HEK293 (cell line): ENCODE data around the gene SGO1.

Experiments
- CTCF ChIA-PET: fragments of 350-600 bp; formaldehyde crosslinking; extraction: SDS; loops from one replicate; lab custom pipeline; 2021; ENCODE audit warnings: antibody characterized with exemption; lab: Yijun Ruan, JAX
- POLR2A ChIA-PET: fragments of 300-600 bp; formaldehyde crosslinking; extraction: SDS; loops from one replicate; lab custom pipeline; 2020; ENCODE audit warnings: antibody characterized with exemption, inconsistent platforms; lab: Yijun Ruan, JAX
- H3K27ac ChIP-seq: fragments of 200-500 bp; sonication (Bioruptor generic); 2 replicates; pipeline ENCODE4 v1.5.1; 2014; ENCODE audit warnings: low read depth, low read length, control low read depth, inconsistent platforms; ENCODE audit errors: extremely low read depth
- H3K36me3 ChIP-seq, 2 experiments: fragments of 200-500 bp in 1 of 2; sonication (Bioruptor generic) in 1 of 2; 1 replicate in 1 of 2; 2 replicates in 1 of 2; pipeline ENCODE4 v1.5.1; 2014 to 2017; ENCODE audit warnings: inconsistent platforms in 2 of 2, low read length in 2 of 2; ENCODE audit not compliant: control insufficient read depth in 2 of 2, insufficient read depth in 1 of 2
- H3K4me1 ChIP-seq: fragments of 200-500 bp; sonication (Bioruptor generic); 2 replicates; pipeline ENCODE4 v1.5.1; 2014; ENCODE audit warnings: mild to moderate bottlenecking, low read length, inconsistent platforms; ENCODE audit not compliant: control insufficient read depth, insufficient read depth
- H3K4me3 ChIP-seq: 2 replicates; pipeline ENCODE4 v1.5.1; 2011; ENCODE audit warnings: low read depth, mild to moderate bottlenecking, control low read depth, low read length, moderate library complexity
- H3K9me3 ChIP-seq: fragments of 200-500 bp; sonication (Bioruptor generic); 2 replicates; pipeline ENCODE4 v1.5.1; 2014; ENCODE audit warnings: low read depth, low read length, inconsistent platforms; ENCODE audit not compliant: control insufficient read depth, insufficient read depth
- SALL2 ChIP-seq: fragments of 450-650 bp; formaldehyde crosslinking; IDR thresholded peaks from 2 replicates; pipeline ENCODE4 v1.5.0; 2017; ENCODE audit warnings: missing biosample characterization, mild to moderate bottlenecking, missing genetic modification characterization, borderline replicate concordance
- ZBTB10 ChIP-seq: fragments of 450-650 bp; formaldehyde crosslinking; IDR thresholded peaks from 2 replicates; pipeline ENCODE4 v1.5.1; 2016; ENCODE audit warnings: missing biosample characterization, missing genetic modification characterization
- ZBTB26 ChIP-seq: fragments of 450-650 bp; formaldehyde crosslinking; optimal IDR thresholded peaks from 2 replicates; pipeline ENCODE3; 2016; ENCODE audit warnings: missing biosample characterization, mild to moderate bottlenecking, missing genetic modification characterization
- ZBTB49 ChIP-seq: fragments of 450-650 bp; formaldehyde crosslinking; IDR thresholded peaks from 2 replicates; pipeline ENCODE4 v1.5.1; 2016; ENCODE audit warnings: missing biosample characterization, missing genetic modification characterization, low read depth
- ZNF148 ChIP-seq: fragments of 450-650 bp; formaldehyde crosslinking; IDR thresholded peaks from 2 replicates; pipeline ENCODE4 v1.5.0; 2017; ENCODE audit warnings: missing biosample characterization, missing genetic modification characterization, borderline replicate concordance
- ZNF174 ChIP-seq: fragments of 450-650 bp; formaldehyde crosslinking; IDR thresholded peaks from 2 replicates; pipeline ENCODE4 v1.5.0; 2017; ENCODE audit warnings: missing biosample characterization, mild to moderate bottlenecking, missing genetic modification characterization
- ZNF214 ChIP-seq: fragments of 450-650 bp; formaldehyde crosslinking; IDR thresholded peaks from 2 replicates; pipeline ENCODE4 v1.5.1; 2017; ENCODE audit warnings: missing biosample characterization, mild to moderate bottlenecking, missing genetic modification characterization, borderline replicate concordance
- ZNF23 ChIP-seq: fragments of 450-650 bp; formaldehyde crosslinking; IDR thresholded peaks from 2 replicates; pipeline ENCODE4 v1.5.1; 2016; ENCODE audit warnings: missing biosample characterization, missing genetic modification characterization, borderline replicate concordance
- ZNF311 ChIP-seq: fragments of 450-650 bp; formaldehyde crosslinking; IDR thresholded peaks from 2 replicates; pipeline ENCODE4 v1.5.1; 2017; ENCODE audit warnings: missing biosample characterization, missing genetic modification characterization, borderline replicate concordance
- ZNF341 ChIP-seq: fragments of 450-650 bp; formaldehyde crosslinking; IDR thresholded peaks from 2 replicates; pipeline ENCODE4; 2016; ENCODE audit warnings: low read depth, missing biosample characterization, missing genetic modification characterization
- ZNF423 ChIP-seq: fragments of 450-650 bp; formaldehyde crosslinking; IDR thresholded peaks from 2 replicates; pipeline ENCODE4 v1.5.1; 2016; ENCODE audit warnings: missing biosample characterization, missing genetic modification characterization
- ZNF48 ChIP-seq: fragments of 450-650 bp; formaldehyde crosslinking; IDR thresholded peaks from 2 replicates; pipeline ENCODE4 v1.5.1; 2016; ENCODE audit warnings: missing biosample characterization, missing genetic modification characterization
- ZNF624 ChIP-seq: fragments of 450-650 bp; formaldehyde crosslinking; IDR thresholded peaks from 2 replicates; pipeline ENCODE4 v1.5.1; 2017; ENCODE audit warnings: missing biosample characterization, missing genetic modification characterization
- ZNF670 ChIP-seq: fragments of 450-650 bp; formaldehyde crosslinking; IDR thresholded peaks from 2 replicates; pipeline ENCODE4 v1.5.1; 2016; ENCODE audit warnings: missing biosample characterization, missing genetic modification characterization, low read depth
- ZNF785 ChIP-seq: fragments of 450-650 bp; formaldehyde crosslinking; IDR thresholded peaks from 2 replicates; pipeline ENCODE4 v1.5.1; 2016; ENCODE audit warnings: missing biosample characterization, missing genetic modification characterization
- ZNF830 ChIP-seq: fragments of 450-650 bp; IDR thresholded peaks from 2 replicates; pipeline ENCODE4 v1.5.0; 2018; ENCODE audit warnings: missing biosample characterization, missing genetic modification characterization, low read depth, mild to moderate bottlenecking, moderate library complexity
- ZNF837 ChIP-seq: fragments of 450-650 bp; formaldehyde crosslinking; IDR thresholded peaks from 2 replicates; pipeline ENCODE4 v1.5.1; 2016; ENCODE audit warnings: missing biosample characterization, missing genetic modification characterization
- ZSCAN30 ChIP-seq: fragments of 450-650 bp; IDR thresholded peaks from 2 replicates; pipeline ENCODE4 v1.5.1; 2018; ENCODE audit warnings: missing biosample characterization, mild to moderate bottlenecking, missing genetic modification characterization, moderate library complexity

The SGO1 gene

GRCh38 chr3:20147361-20147760 lies 38.6 kb downstream of the SGO1 start (continued):
- no peak for TF ChIP-seq ZBTB10
- no peak for TF ChIP-seq ZBTB49 (tag by site-specific recombination)
- no peak for TF ChIP-seq ZNF214 (tag by site-specific recombination)
- TF ChIP-seq ZNF341, result no peak
- TF ChIP-seq ZNF23, result no peak

- Histone ChIP-seq H3K4me1 (no peaks in the 10 kb centered on the region), H3K4me3 (no peak overlapping the region), H3K36me3 (peaks cover 0 to 40% of the 10 kb centered on the region in 2 experiments; a peak in 1 of 3 replicates), H3K27ac (no peak overlapping the region), H3K9me3 (no peaks in the 10 kb centered on the region)
- POLR2A ChIA-PET, result no interaction called here
- CTCF ChIA-PET, result interaction anchor here (0.7 kb wide), 1 partner anchor 29 kb away, joined by 3 read pairs; no protein-coding TSS in a partner anchor
- no peak for TF ChIP-seq ZNF785
- no peak for TF ChIP-seq ZNF624
- TF ChIP-seq ZNF48 (tag by site-specific recombination), result no peak
- TF ChIP-seq ZNF670 (tag by site-specific recombination), result no peak
- TF ChIP-seq ZNF148 (tag by site-specific recombination), result no peak
- TF ChIP-seq ZNF830 (tag by site-specific recombination), result no peak
Observed at GRCh38 chr3:20146301-20146700, 39.7 kb downstream of the SGO1 start.

- no peaks in the 10 kb centered on the region for H3K4me1 ChIP-seq
Observed at GRCh38 chr3:20145874-20146273, 40.1 kb downstream of the SGO1 start.

More at GRCh38 chr3:20145874-20146273, 40.1 kb downstream of the SGO1 start:
- H3K36me3 ChIP-seq, result peaks cover 0 to 38% of the 10 kb centered on the region in 2 experiments; a peak in 1 of 3 replicates
- no peak overlapping the region for H3K4me3 ChIP-seq
- TF ChIP-seq ZNF423 (no peak), SALL2 (tag by site-specific recombination) (no peak), ZNF174 (no peak), ZSCAN30 (tag by site-specific recombination) (no peak), ZNF311 (no peak), ZNF837 (no peak), ZBTB26 (tag by site-specific recombination) (no peak)
- ChIA-PET POLR2A (no interaction called here), CTCF (interaction anchor here (0.6 kb wide), 1 partner anchor 239 kb away, joined by 4 read pairs; no protein-coding TSS in a partner anchor)
- no peaks in the 10 kb centered on the region for H3K9me3 ChIP-seq
- no peak overlapping the region for H3K27ac ChIP-seq
